K562 (cell line): Measurements from ENCODE around the gene RPL9. TPM values are rescaled to one million over a fixed set of nuclear protein-coding genes. Genes with fewer than 3 reads are reported as not detected.

Source experiments
- ARHGAP35 ChIP-seq: fragments of 450-650 bp; IDR thresholded peaks from 2 replicates; pipeline ENCODE4 v1.6.1; 2018; ENCODE audit not compliant: partially characterized antibody
- CREM ChIP-seq: IDR thresholded peaks from 2 replicates; pipeline ENCODE4 v1.6.1; 2014; ENCODE audit warnings: antibody characterized with exemption, low read depth
- CTCF ChIP-seq, 3 experiments: IDR thresholded peaks in 2 of 3; conservative IDR thresholded peaks in 1 of 3; 2 replicates each; pipeline ENCODE4 v1.5.1; 2011 to 2012; ENCODE audit warnings: low read length in 3 of 3, mild to moderate bottlenecking in 3 of 3, control low read depth in 2 of 3, improper control_type of control experiment in 1 of 3, inconsistent platforms in 1 of 3, low read depth in 1 of 3, mixed read lengths in 1 of 3, moderate library complexity in 1 of 3; ENCODE audit not compliant: insufficient read depth in 2 of 3
- EHMT2 ChIP-seq: fragments of 450-650 bp; IDR thresholded peaks from 2 replicates; pipeline ENCODE4 v1.6.1; 2018; ENCODE audit warnings: antibody characterized with exemption
- ESRRA ChIP-seq: fragments of 450-650 bp; IDR thresholded peaks from 2 replicates; pipeline ENCODE4 v1.6.1; 2014; ENCODE audit warnings: low read depth, mild to moderate bottlenecking, moderate library complexity, borderline replicate concordance
- GATAD2A ChIP-seq: fragments of 450-650 bp; IDR thresholded peaks from 2 replicates; pipeline ENCODE4 v1.6.1; 2017
- HDAC2 ChIP-seq: fragments of 450-650 bp; IDR thresholded peaks from 2 replicates; pipeline ENCODE4 v1.6.1; 2016; ENCODE audit warnings: mild to moderate bottlenecking
- HNRNPK ChIP-seq: fragments of 200-400 bp; formaldehyde crosslinking; IDR thresholded peaks from one replicate; pipeline ENCODE4 v1.6.1; 2018; ENCODE audit warnings: mild to moderate bottlenecking, low read depth, low read length; ENCODE audit not compliant: poor library complexity, severe bottlenecking
- MITF ChIP-seq: IDR thresholded peaks from 2 replicates; pipeline ENCODE4 v1.6.1; 2014; ENCODE audit warnings: antibody characterized with exemption
- MTA3 ChIP-seq: fragments of 450-650 bp; formaldehyde crosslinking; IDR thresholded peaks from 2 replicates; pipeline ENCODE4 v1.6.1; 2017; ENCODE audit warnings: mild to moderate bottlenecking, borderline replicate concordance
- MTF1 ChIP-seq: fragments of 250-450 bp; sonication (Bioruptor Pico); IDR thresholded peaks from 2 replicates; pipeline ENCODE4 v1.9.0; 2021; ENCODE audit warnings: moderate library complexity, mild to moderate bottlenecking, inconsistent platforms, borderline replicate concordance
- NR4A1 ChIP-seq, 2 experiments: fragments of 250-450 bp in 1 of 2; fragments of 450-650 bp in 1 of 2; sonication (Bioruptor Pico) in 1 of 2; IDR thresholded peaks; 2 replicates each; pipeline versions ENCODE4 v1.4.0 to v1.6.1; 2016 to 2020; ENCODE audit warnings: mild to moderate bottlenecking in 2 of 2, missing compliant biosample characterization in 1 of 2, missing genetic modification characterization in 1 of 2, moderate library complexity in 1 of 2
- POLR3A ChIP-seq: IDR thresholded peaks from 2 replicates; pipeline ENCODE4 v1.6.1; 2011; ENCODE audit warnings: borderline replicate concordance, mild to moderate bottlenecking, moderate library complexity; ENCODE audit not compliant: insufficient read length, insufficient read depth; ENCODE audit errors: extremely low read depth
- PREB ChIP-seq: sonication (generic); formaldehyde crosslinking; IDR thresholded peaks from 2 replicates; pipeline ENCODE4 v1.8.1; 2023; ENCODE audit warnings: mild to moderate bottlenecking, missing genetic modification reagents
- RFX7 ChIP-seq: fragments of 250-450 bp; sonication (Bioruptor Pico); IDR thresholded peaks from 2 replicates; pipeline ENCODE4 v1.5.1; 2021; ENCODE audit warnings: mild to moderate bottlenecking
- SIRT6 ChIP-seq: IDR thresholded peaks from one replicate; pipeline ENCODE4 v1.6.1; 2012; ENCODE audit warnings: low read depth, mild to moderate bottlenecking, control low read depth, inconsistent platforms, low read length, moderate library complexity
- THRAP3 ChIP-seq: fragments of 450-650 bp; IDR thresholded peaks from 2 replicates; pipeline ENCODE4 v1.6.1; 2016; ENCODE audit warnings: mild to moderate bottlenecking, inconsistent platforms, borderline replicate concordance
- ZNF41 ChIP-seq: fragments of 250-450 bp; sonication (Bioruptor Pico); conservative IDR thresholded peaks from 2 replicates; pipeline ENCODE4 v1.4.0; 2020; ENCODE audit warnings: mild to moderate bottlenecking
- ZNF431 ChIP-seq: sonication (generic); formaldehyde crosslinking; IDR thresholded peaks from 2 replicates; pipeline ENCODE4 v1.8.0; 2022; ENCODE audit warnings: mild to moderate bottlenecking, missing genetic modification reagents
- ZNF551 ChIP-seq: fragments of 250-450 bp; sonication (Bioruptor Pico); IDR thresholded peaks from 2 replicates; pipeline ENCODE4 v1.5.0; 2021; ENCODE audit warnings: mild to moderate bottlenecking, moderate library complexity
- polyA plus RNA-seq, 8 experiments: library from polyadenylated mRNA; depleted of rRNA in 4 of 8; stranded (reverse) in 5 of 8; unstranded in 3 of 8; fragments of >200 nt; fragmentation: Nextera tagmentation in 2 of 8; fragmentation: Illumina TruSeq in 1 of 8; extraction: Ambion mirVana in 2 of 8; extraction: Trizol in 1 of 8; gene quantifications; 2 replicates each; pipeline versions ENCODE4 v1.2.1 to v1.2.3, GENCODE V29; 2011 to 2014; ENCODE audit warnings: inconsistent platforms in 1 of 8, missing spikeins in 1 of 8
- total RNA-seq, 7 experiments: library from RNA; depleted of rRNA in 6 of 7; stranded (reverse); fragments of >200 nt in 6 of 7; fragmentation: Illumina TruSeq in 2 of 7; extraction: Trizol in 2 of 7; gene quantifications; 2 replicates each; pipeline versions ENCODE4 v1.2.1 to v1.2.3, GENCODE V29; 2011 to 2021; ENCODE audit warnings: low replicate concordance in 1 of 7

RPL9 gene
- total and polyA plus RNA-seq, 9 of the 15 experiments (the other 6 are each of a cell fraction or from before 2014, with no cell fraction given): 1,925 to 5,178 (median 3,033) TPM

- TF ChIP-seq MTF1 (CRISPR knock-in tag) (no peak), NR4A1 (CRISPR knock-in tag; IDR thresholded peaks at IDR 0.05) (no peak), NR4A1 (tag; IDR thresholded peaks at IDR 0.05) (0 out of 2 replicates have a peak, but pooled peaks have one; percentile 42), PREB (CRISPR knock-in tag) (no peak), HNRNPK (no peak), EHMT2 (peak; percentile 61; the same call in 1 of the 2 replicates), HDAC2 (peak; percentile 22; the same call in 1 of the 2 replicates), ZNF431 (CRISPR knock-in tag) (no peak), MITF (no peak), MTA3 (0 out of 2 replicates have a peak, but pooled peaks have one; percentile 33), ZNF41 (CRISPR knock-in tag) (0 out of 2 replicates have a peak, but pooled peaks have one; percentile 22), ARHGAP35 (no peak), RFX7 (no peak), CREM (peak; percentile 97), POLR3A (no peak), GATAD2A (no peak), CTCF (IDR thresholded peaks at IDR 0.05 in 2 of 3, conservative IDR thresholded peaks at IDR 0.05 in 1 of 3; ENCODE audit: insufficient read depth in 2 of 3, low read depth in 1 of 3, low read length in 3 of 3) (peak in 2 of 3 experiments; percentile 46 to 55; a peak in 2 of 6 replicates), ESRRA (no peak; the same call in 1 of the 2 replicates), SIRT6 (no peak), ZNF551 (CRISPR knock-in tag) (no peak), THRAP3 (no peak)
Observed at GRCh38 chr4:39464886-39465501, 6.3 kb upstream of the RPL9 start (continued).
